Neuron (in vitro differentiated cells): ENCODE measurements around the gene REV3L.

Source experiments
- H2AFZ ChIP-seq: one replicate; pipeline ENCODE4 v1.6.1; 2013; ENCODE audit warnings: low read depth, mild to moderate bottlenecking, inconsistent platforms, low read length, moderate library complexity
- H3K27me3 ChIP-seq: one replicate; pipeline ENCODE4 v1.6.1; 2013; ENCODE audit warnings: low read length; ENCODE audit not compliant: insufficient read depth
- H3K36me3 ChIP-seq: one replicate; pipeline ENCODE4 v1.6.1; 2013; ENCODE audit warnings: low read length; ENCODE audit not compliant: insufficient read depth
- H3K4me1 ChIP-seq: one replicate; pipeline ENCODE4 v1.6.1; 2013; ENCODE audit warnings: low read length; ENCODE audit not compliant: insufficient read depth
- H3K4me3 ChIP-seq: 2 replicates; pipeline ENCODE4 v1.5.1; 2013; ENCODE audit warnings: mild to moderate bottlenecking, low read length, moderate library complexity
- H3K9me3 ChIP-seq: one replicate; pipeline ENCODE4 v1.6.1; 2013; ENCODE audit warnings: low read length

REV3L gene

DNA sequence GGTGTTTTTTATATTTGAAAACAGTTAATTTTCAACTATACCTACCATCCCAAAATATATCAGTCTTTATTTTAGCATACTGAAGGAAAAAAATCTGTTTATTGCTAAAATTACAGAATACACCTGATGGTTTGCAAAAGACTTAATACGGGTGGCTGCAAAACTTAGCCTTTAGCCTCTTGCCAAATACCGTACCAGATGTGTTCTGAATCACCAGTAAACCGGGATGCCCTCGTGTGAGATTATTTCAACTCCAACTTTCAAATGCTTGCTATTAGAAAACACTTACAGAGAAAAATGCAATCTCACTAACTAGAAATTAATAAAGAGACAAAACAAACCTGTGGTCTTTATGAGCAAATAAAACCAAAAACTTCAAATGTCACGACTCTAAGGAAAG is 36.0 kb downstream of the REV3L start:
- no peak overlapping the region for H3K4me3 ChIP-seq
- peaks cover 10% of the 10 kb centered on the region for H3K36me3 ChIP-seq
- H2AFZ ChIP-seq, result no peak overlapping the region

GRCh38 chr6:111445861-111446267 is 37.2 kb downstream of the REV3L start:
- Histone ChIP-seq H3K27me3 (no peaks in the 10 kb centered on the region), H3K4me3 (no peak overlapping the region), H3K9me3 (no peaks in the 10 kb centered on the region), H2AFZ (no peak overlapping the region), H3K36me3 (peaks cover 17% of the 10 kb centered on the region), H3K4me1 (no peaks in the 10 kb centered on the region)

More for the DNA sequence above, 36.0 kb downstream of the REV3L start:
- H3K4me1 ChIP-seq, result no peaks in the 10 kb centered on the region
- H3K27me3 ChIP-seq, result no peaks in the 10 kb centered on the region
- no peaks in the 10 kb centered on the region for H3K9me3 ChIP-seq

DNA sequence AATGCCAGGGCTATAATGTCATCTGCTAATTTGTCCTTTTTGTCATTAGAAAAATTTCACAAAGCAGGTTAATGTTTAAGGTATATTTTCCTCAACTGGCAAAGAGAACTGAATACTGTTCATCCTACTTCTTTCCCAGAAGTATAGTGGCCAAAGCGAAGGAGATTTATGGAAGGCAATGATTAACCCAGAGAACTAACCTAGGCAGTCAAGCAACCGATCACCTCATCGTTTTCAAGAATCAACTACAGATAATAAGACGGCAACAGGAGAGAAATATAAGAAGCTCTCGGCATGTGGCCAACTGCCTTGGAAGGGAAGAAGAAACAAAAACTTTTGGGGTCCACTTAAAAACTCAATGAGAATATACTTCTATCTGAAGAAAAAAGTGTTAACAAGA is 38.2 kb downstream of the REV3L start:
- H3K9me3 ChIP-seq, result no peaks in the 10 kb centered on the region
- no peaks in the 10 kb centered on the region for H3K4me1 ChIP-seq
- H3K4me3 ChIP-seq, result no peak overlapping the region
- peaks cover 15% of the 10 kb centered on the region for H3K36me3 ChIP-seq
- no peak overlapping the region for H2AFZ ChIP-seq
- no peaks in the 10 kb centered on the region for H3K27me3 ChIP-seq

DNA sequence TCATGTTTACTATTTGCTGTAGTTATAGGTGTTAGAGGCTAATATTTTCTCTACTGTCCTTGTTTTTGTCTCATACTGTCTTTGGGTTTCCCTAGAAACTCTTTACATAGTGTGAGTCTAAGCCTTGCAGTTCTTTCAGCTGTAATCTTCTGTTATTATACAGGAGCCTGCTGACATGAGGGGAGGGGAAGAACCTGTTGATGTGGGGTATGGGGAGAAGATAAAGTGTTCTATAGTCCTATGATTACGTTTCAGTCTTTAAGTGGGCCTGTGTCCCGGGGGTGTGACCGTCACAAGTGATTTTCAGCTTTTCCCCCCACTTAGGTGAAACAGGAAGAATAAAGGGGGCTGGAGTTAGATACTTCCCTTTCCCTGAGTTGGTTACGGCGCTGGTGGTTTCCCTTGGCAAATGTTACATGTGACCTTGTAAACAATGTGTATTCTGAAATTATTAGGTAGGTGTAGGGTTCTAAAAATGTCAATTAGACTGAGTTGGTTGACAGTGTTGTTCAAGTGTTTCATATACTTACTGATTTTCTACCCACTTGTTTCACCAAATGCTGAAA is 41.3 kb downstream of the REV3L start:
- Histone ChIP-seq H3K9me3 (peaks cover 3% of the 10 kb centered on the region), H3K27me3 (no peaks in the 10 kb centered on the region), H2AFZ (no peak overlapping the region), H3K36me3 (peaks cover 7% of the 10 kb centered on the region), H3K4me1 (no peaks in the 10 kb centered on the region), H3K4me3 (no peak overlapping the region)

DNA sequence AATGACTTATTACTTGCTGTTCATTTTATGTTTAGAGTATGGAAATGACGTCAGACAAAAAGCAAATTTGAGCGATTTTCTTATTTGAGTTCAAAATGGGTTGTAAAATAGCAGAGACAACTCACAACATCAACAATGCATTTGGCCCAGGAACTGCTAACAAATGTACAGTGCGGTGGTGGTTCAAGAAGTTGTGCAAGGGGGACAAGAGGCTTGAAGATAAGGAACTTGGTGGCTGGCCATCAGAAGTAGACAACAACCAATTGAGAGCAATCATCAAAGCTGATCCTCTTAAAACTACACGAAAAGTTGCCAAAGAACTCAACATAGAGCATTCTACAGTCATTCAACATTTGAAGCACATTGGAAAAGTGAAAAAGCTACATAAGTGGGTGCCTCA is 43.8 kb downstream of the REV3L start:
- Histone ChIP-seq H3K36me3 (peaks cover 7% of the 10 kb centered on the region), H3K9me3 (peaks cover 7% of the 10 kb centered on the region), H2AFZ (no peak overlapping the region), H3K27me3 (no peaks in the 10 kb centered on the region), H3K4me3 (no peak overlapping the region), H3K4me1 (no peaks in the 10 kb centered on the region)

- H3K9me3 ChIP-seq, result peaks cover 8% of the 10 kb centered on the region
- H3K4me3 ChIP-seq, result no peak overlapping the region
- no peaks in the 10 kb centered on the region for H3K27me3 ChIP-seq
- no peak overlapping the region for H2AFZ ChIP-seq
- H3K4me1 ChIP-seq, result no peaks in the 10 kb centered on the region
- H3K36me3 ChIP-seq, result peaks cover 7% of the 10 kb centered on the region
These were observed 45.4 kb downstream of the REV3L start for GRCh38 chr6:111437573-111437972.

DNA sequence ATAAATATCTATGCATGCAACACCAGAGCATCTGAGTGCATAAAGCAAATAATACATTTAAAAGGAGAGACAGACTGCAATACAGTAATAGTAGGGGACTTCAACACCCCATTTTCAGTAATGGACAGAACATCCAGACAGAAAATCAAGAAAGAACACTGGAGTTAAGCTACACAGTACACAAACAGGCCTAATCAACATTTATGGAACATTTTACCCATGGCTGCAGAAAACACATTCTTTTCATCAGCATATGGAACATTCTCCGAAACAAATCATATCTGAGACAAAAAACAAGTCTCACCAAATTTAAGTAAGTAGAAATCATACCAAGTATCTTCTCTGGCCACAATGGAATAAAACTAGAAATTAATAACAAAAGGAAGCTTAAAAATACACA is 50.5 kb downstream of the REV3L start:
- Histone ChIP-seq H3K9me3 (peaks cover 12% of the 10 kb centered on the region), H3K4me1 (no peaks in the 10 kb centered on the region), H2AFZ (no peak overlapping the region), H3K36me3 (no peaks in the 10 kb centered on the region), H3K4me3 (no peak overlapping the region), H3K27me3 (no peaks in the 10 kb centered on the region)

- Histone ChIP-seq H3K27me3 (no peaks in the 10 kb centered on the region), H3K9me3 (peaks cover 11% of the 10 kb centered on the region), H3K4me3 (no peak overlapping the region), H3K36me3 (peaks cover 2% of the 10 kb centered on the region), H2AFZ (no peak overlapping the region), H3K4me1 (no peaks in the 10 kb centered on the region)
These were observed 52.2 kb downstream of the REV3L start for GRCh38 chr6:111430605-111431376.

DNA sequence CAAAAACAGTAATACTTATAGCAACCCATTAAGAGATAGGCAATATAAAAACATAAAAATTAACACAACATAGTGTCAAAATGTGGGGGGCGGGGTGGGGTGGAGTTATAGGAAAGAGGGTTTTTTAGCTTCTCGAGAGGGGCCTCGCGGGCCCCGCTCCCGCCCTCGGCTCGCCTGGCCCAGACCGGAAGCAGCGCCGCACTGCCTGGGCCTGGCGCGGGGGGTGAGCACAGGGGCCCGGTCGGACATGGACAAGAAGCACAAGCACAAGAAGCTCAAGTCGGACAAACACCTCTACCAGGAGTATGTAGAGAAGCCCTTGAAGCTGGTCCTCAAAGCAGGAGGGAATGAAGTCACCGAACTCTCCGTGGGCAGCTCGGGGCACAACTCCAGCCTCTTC is 53.4 kb downstream of the REV3L start:
- Histone ChIP-seq H3K27me3 (no peaks in the 10 kb centered on the region), H3K9me3 (peaks cover 8% of the 10 kb centered on the region), H3K36me3 (peaks cover 2% of the 10 kb centered on the region), H3K4me1 (peaks cover under 1% of the 10 kb centered on the region), H2AFZ (no peak overlapping the region), H3K4me3 (no peak overlapping the region)

DNA sequence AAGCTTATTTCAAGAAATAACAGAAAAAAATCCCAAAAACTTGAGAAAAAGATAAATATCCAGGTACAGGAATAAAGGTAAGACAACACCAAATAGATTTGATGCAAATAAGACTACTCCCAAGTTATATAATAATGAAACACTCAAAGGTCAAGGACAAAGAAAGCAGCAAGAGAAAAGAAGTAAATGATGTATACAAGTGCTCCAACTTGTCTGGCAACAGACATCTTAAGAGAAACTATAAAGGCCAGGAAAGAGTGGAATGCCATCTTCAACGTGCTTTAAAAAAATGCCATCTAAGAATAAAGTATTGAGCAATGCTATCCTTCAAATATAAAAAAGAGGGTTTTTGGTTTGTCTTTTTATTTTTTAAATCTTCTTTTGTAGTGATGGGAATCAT is 54.2 kb downstream of the REV3L start:
- H3K4me3 ChIP-seq, result no peak overlapping the region
- peaks cover 8% of the 10 kb centered on the region for H3K4me1 ChIP-seq
- peaks cover 6% of the 10 kb centered on the region for H3K9me3 ChIP-seq
- no peak overlapping the region for H2AFZ ChIP-seq
- H3K27me3 ChIP-seq, result no peaks in the 10 kb centered on the region
- H3K36me3 ChIP-seq, result peaks cover 2% of the 10 kb centered on the region

DNA sequence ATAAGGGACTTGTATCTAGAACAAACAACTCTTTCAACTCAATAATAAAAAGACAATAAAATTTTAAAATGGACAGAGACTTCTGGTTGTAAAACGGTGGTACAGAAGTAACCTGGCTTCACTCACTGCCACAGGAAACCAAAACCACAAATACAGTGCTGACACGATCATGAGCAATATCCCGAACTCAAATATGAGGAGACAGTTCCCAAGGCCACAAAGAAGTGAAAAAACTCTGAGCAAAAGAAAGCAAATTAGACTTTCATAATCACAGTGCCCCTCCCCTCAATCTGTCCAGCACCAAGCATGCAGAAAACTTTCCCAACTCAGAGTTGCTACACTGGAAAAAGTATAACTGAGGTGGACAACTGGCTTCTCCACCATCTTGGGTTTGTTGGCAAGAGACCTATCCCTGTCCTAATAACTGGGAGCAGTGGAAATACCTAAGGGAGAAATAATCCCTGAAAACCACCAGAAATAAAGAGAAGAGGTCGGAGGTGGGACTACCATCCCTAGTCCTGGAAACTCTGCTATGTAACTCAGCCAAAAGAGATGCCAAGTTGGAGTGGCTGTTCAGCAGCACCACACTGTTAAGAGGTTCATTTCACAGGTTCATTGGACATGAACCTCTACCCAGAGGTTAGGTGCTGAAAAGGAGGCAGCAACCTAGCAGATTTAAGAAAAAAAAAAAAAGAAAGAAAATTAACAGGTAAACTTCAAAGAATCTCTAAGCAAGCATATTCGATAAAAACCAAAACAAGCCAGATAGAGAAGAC is 55.5 kb downstream of the REV3L start:
- Histone ChIP-seq H3K9me3 (peaks cover 6% of the 10 kb centered on the region), H3K4me3 (no peak overlapping the region), H2AFZ (no peak overlapping the region), H3K36me3 (peaks cover 2% of the 10 kb centered on the region), H3K4me1 (peaks cover 16% of the 10 kb centered on the region), H3K27me3 (no peaks in the 10 kb centered on the region)

DNA sequence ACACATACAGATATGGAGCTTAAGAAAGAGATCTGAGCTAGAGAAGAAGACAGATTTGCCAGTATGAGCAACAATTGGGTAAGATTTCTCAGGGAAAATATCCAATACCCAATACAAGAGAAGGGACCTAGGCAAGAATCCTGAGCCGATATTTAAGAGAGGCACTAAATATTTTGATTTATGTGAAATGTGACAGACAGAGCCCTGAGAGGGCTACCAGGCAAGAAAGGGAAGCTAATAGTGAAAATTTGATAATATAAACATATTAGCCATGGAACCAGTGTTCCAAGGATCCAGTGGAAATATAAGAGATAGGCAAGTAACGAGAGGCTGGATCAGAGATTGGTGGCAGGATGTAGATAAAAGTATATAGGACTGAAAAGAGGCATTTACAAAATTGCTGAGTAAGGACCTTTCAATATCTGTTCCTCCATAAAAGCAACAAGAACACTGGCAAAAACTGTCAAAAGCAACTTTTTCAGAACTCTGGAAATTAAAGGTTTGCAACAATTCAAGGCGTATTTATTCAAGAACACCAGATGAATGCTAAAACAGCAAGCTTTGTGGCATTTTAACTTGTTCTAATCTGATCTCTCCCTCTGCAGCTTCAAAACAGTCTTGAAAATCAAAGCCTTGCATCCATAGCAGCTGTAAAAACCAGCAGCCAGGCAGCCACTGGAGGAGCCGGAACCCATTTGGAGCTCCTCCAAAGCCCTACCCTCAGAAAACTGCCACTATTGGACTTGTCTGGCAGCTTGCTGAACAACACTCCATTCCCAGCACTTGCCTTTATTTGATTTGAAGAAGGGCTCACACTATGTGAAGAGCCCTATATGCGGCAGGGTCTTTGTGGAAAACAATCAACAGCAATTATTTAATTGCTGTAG is 58.8 kb downstream of the REV3L start:
- H3K9me3 ChIP-seq, result peaks cover 4% of the 10 kb centered on the region
- no peaks in the 10 kb centered on the region for H3K27me3 ChIP-seq
- no peak overlapping the region for H3K4me3 ChIP-seq
- no peak overlapping the region for H2AFZ ChIP-seq
- peaks cover 16% of the 10 kb centered on the region for H3K4me1 ChIP-seq
- peaks cover 2% of the 10 kb centered on the region for H3K36me3 ChIP-seq
